GM21367 (cell line): ENCODE data around the gene PKP1.

ENCODE experiments used
- ATAC-seq: cut with Tn5 transposase; IDR thresholded peaks from one replicate; pipeline ENCODE4 v1.9.1; 2021; ENCODE audit not compliant: unreplicated experiment

Gene PKP1

GRCh38 chr1:201281573-201281972, 1.7 kb upstream of the PKP1 start:
- ATAC-seq, result no peak

GRCh38 chr1:201282216-201282615, 1.1 kb upstream of the PKP1 start:
- ATAC-seq, result no peak

GRCh38 chr1:201283836-201284553, 689 bp downstream of the PKP1 start:
- no peak for ATAC-seq

GRCh38 chr1:201284636-201285035, 1.3 kb downstream of the PKP1 start:
- no peak for ATAC-seq

- ATAC-seq, result no peak
Measured at GRCh38 chr1:201285846-201286245, 2.5 kb downstream of the PKP1 start.

GRCh38 chr1:201286445-201286844, 3.1 kb downstream of the PKP1 start:
- ATAC-seq, result no peak

- no peak for ATAC-seq
Measured at GRCh38 chr1:201288007-201288406, 4.7 kb downstream of the PKP1 start.

- no peak for ATAC-seq
Measured at GRCh38 chr1:201288765-201289164, 5.5 kb downstream of the PKP1 start.

GRCh38 chr1:201290551-201290950, 7.2 kb downstream of the PKP1 start:
- no peak for ATAC-seq

- no peak for ATAC-seq
Measured at GRCh38 chr1:201291916-201292315, 8.6 kb downstream of the PKP1 start.

GRCh38 chr1:201294876-201295275, 11.6 kb downstream of the PKP1 start:
- ATAC-seq, result no peak

- no peak for ATAC-seq
Measured at GRCh38 chr1:201295346-201295745, 12.0 kb downstream of the PKP1 start.

GRCh38 chr1:201295861-201296260, 12.6 kb downstream of the PKP1 start:
- ATAC-seq, result no peak

GRCh38 chr1:201296352-201296751, 13.0 kb downstream of the PKP1 start:
- ATAC-seq, result no peak

- no peak for ATAC-seq
Measured at GRCh38 chr1:201298396-201299381, 15.4 kb downstream of the PKP1 start.

- ATAC-seq, result no peak
Measured at GRCh38 chr1:201299968-201300367, 16.7 kb downstream of the PKP1 start.

- ATAC-seq, result no peak
Measured at GRCh38 chr1:201300641-201301040, 17.3 kb downstream of the PKP1 start.

GRCh38 chr1:201302163-201303152, 19.2 kb downstream of the PKP1 start:
- no peak for ATAC-seq

GRCh38 chr1:201304126-201304525, 20.8 kb downstream of the PKP1 start:
- no peak for ATAC-seq

- ATAC-seq, result no peak
Measured at GRCh38 chr1:201305815-201306214, 22.5 kb downstream of the PKP1 start.

GRCh38 chr1:201307231-201307630, 23.9 kb downstream of the PKP1 start:
- ATAC-seq, result no peak
